Stimulated activated CD8-positive, alpha-beta memory T cell treated with anti-CD3 and anti-CD28 coated beads, Interleukin-7, amount 100 ng/mL, for 48 hours (primary cell): ENCODE measurements around the gene SRGAP2B.
"Not testable (repeated sequence)": the region's sequence is repeated elsewhere in the genome, so short reads cannot be mapped to it uniquely, and the experiment has no call there.

Experiments used
- DNase-seq, 2 donors: peaks; one replicate each; pipeline ENCODE4 v3.0.0-alpha.2; 2020; ENCODE audit warnings: low read depth in 1 of 2; ENCODE audit errors: extremely low read depth in 1 of 2

SRGAP2B gene

GRCh38 chr1:145000074-145000742 is 94.9 kb downstream of the SRGAP2B start:
- not testable (repeated sequence) for DNase-seq

- not testable (repeated sequence) for DNase-seq
Measured at GRCh38 chr1:144998981-144999273, 96.2 kb downstream of the SRGAP2B start.

GRCh38 chr1:144998134-144998980 is 96.8 kb downstream of the SRGAP2B start:
- DNase-seq, result not testable (repeated sequence)

GRCh38 chr1:144995833-144996410 is 99.2 kb downstream of the SRGAP2B start:
- DNase-seq, result not testable (repeated sequence)

GRCh38 chr1:144992915-144993314 is 102.2 kb downstream of the SRGAP2B start:
- not testable (repeated sequence) for DNase-seq

- not testable (repeated sequence) for DNase-seq
Measured at GRCh38 chr1:144990611-144991010, 104.5 kb downstream of the SRGAP2B start.

GRCh38 chr1:144987131-144987530 is 108.0 kb downstream of the SRGAP2B start:
- not testable (repeated sequence) for DNase-seq

GRCh38 chr1:144986171-144986860 is 108.8 kb downstream of the SRGAP2B start:
- DNase-seq, result not testable (repeated sequence)

- DNase-seq, result not testable (repeated sequence)
Measured at GRCh38 chr1:144985550-144986170, 109.5 kb downstream of the SRGAP2B start.

- DNase-seq, result not testable (repeated sequence)
Measured at GRCh38 chr1:144982802-144983525, 112.2 kb downstream of the SRGAP2B start.

- not testable (repeated sequence) for DNase-seq
Measured at GRCh38 chr1:144981157-144981556, 114.0 kb downstream of the SRGAP2B start.

GRCh38 chr1:144979960-144980595 is 115.0 kb downstream of the SRGAP2B start:
- not testable (repeated sequence) for DNase-seq

GRCh38 chr1:144977856-144978255 is 117.3 kb downstream of the SRGAP2B start:
- DNase-seq, result not testable (repeated sequence)

GRCh38 chr1:144971936-144972335 is 123.2 kb downstream of the SRGAP2B start:
- DNase-seq, result not testable (repeated sequence)

- DNase-seq, result not testable (repeated sequence)
Measured at GRCh38 chr1:144966488-144966887, 128.6 kb downstream of the SRGAP2B start.

GRCh38 chr1:144964765-144965164 is 130.4 kb downstream of the SRGAP2B start:
- DNase-seq, result not testable (repeated sequence)

- not testable (repeated sequence) for DNase-seq
Measured at GRCh38 chr1:144964186-144964585, 130.9 kb downstream of the SRGAP2B start.

GRCh38 chr1:144963571-144963970 is 131.6 kb downstream of the SRGAP2B start:
- DNase-seq, result not testable (repeated sequence)
